Measurements from ENCODE around the gene PTTG1IP2. TPM values are rescaled to one million over a fixed set of nuclear protein-coding genes. Genes with fewer than 3 reads are reported as not detected.
A peak's percentile ranks its signal among the peaks of the same experiment; 100 is the strongest.

The PTTG1IP2 gene
- total RNA-seq, 1 experiment from 2014 or later = not detected

GRCh38 chr7:90551036-90551435, 81.6 kb downstream of the PTTG1IP2 start:
- DNase-seq (ENCODE audit: low spot score) = no peak
- H3K4me3 ChIP-seq (ENCODE audit: low read depth, low read length, poor library complexity, severe bottlenecking) = no peak overlapping the region
- peaks cover 4% of the 10 kb centered on the region for H3K9me3 ChIP-seq (ENCODE audit: low read depth, low read length, poor library complexity, severe bottlenecking)
- H3K27me3 ChIP-seq (replicated peaks; ENCODE audit: insufficient read depth, low read depth, low read length, poor library complexity) = no peaks in the 10 kb centered on the region
- CTCF ChIA-PET = no interaction called here
- intact Hi-C loops (cut with micrococcal nuclease; ENCODE audit: unreplicated experiment) = loop anchor here (5.0 kb wide), 1 partner anchor 76 kb away; no protein-coding TSS in a partner anchor
- BruUV-seq (replicated peaks) = no TSS peak
- H3K36me3 ChIP-seq (ENCODE audit: insufficient read depth, low read length, poor library complexity, severe bottlenecking) = no peaks in the 10 kb centered on the region
- POLR2A ChIA-PET (ENCODE audit: low non-redundant PET) = no interaction called here
- no peaks in the 10 kb centered on the region for H3K4me1 ChIP-seq (ENCODE audit: insufficient read depth, low read length, poor library complexity, severe bottlenecking)
- TF ChIP-seq EZH2 (IDR thresholded peaks at IDR 0.05; ENCODE audit: borderline replicate concordance, low read depth, low read length, poor library complexity, severe bottlenecking) (no peak), CTCF (conservative IDR thresholded peaks at IDR 0.05; ENCODE audit: low read depth, low read length) (no peak)
- H3K27ac ChIP-seq (ENCODE audit: low read depth, low read length, poor library complexity, severe bottlenecking) = no peak overlapping the region

- Histone ChIP-seq H3K9me3 (ENCODE audit: low read depth, low read length, poor library complexity, severe bottlenecking) (peaks cover 4% of the 10 kb centered on the region), H3K27me3 (replicated peaks; ENCODE audit: insufficient read depth, low read depth, low read length, poor library complexity) (no peaks in the 10 kb centered on the region), H3K36me3 (ENCODE audit: insufficient read depth, low read length, poor library complexity, severe bottlenecking) (no peaks in the 10 kb centered on the region), H3K4me1 (ENCODE audit: insufficient read depth, low read length, poor library complexity, severe bottlenecking) (no peaks in the 10 kb centered on the region), H3K4me3 (ENCODE audit: low read depth, low read length, poor library complexity, severe bottlenecking) (no peak overlapping the region), H3K27ac (ENCODE audit: low read depth, low read length, poor library complexity, severe bottlenecking) (no peak overlapping the region)
- ChIA-PET POLR2A (ENCODE audit: low non-redundant PET) (no interaction called here), CTCF (no interaction called here)
- peak; percentile 17 for DNase-seq (ENCODE audit: low spot score)
- intact Hi-C loops (cut with micrococcal nuclease; ENCODE audit: unreplicated experiment) = loop anchor here (5.0 kb wide), 1 partner anchor 75 kb away; no protein-coding TSS in a partner anchor
- no peak for TF ChIP-seq EZH2 (IDR thresholded peaks at IDR 0.05; ENCODE audit: borderline replicate concordance, low read depth, low read length, poor library complexity, severe bottlenecking)
- TF ChIP-seq CTCF (conservative IDR thresholded peaks at IDR 0.05; ENCODE audit: low read depth, low read length) = peak; percentile 41; the same call in 1 of the 2 replicates
- BruUV-seq (replicated peaks) = no TSS peak
Observed at GRCh38 chr7:90552521-90552920, 83.1 kb downstream of the PTTG1IP2 start.

- no peak overlapping the region for H3K4me3 ChIP-seq (ENCODE audit: low read depth, low read length, poor library complexity, severe bottlenecking)
- TF ChIP-seq CTCF (conservative IDR thresholded peaks at IDR 0.05; ENCODE audit: low read depth, low read length) (no peak), EZH2 (IDR thresholded peaks at IDR 0.05; ENCODE audit: borderline replicate concordance, low read depth, low read length, poor library complexity, severe bottlenecking) (no peak)
- no peak for DNase-seq (ENCODE audit: low spot score)
- CTCF ChIA-PET = no interaction called here
- no peaks in the 10 kb centered on the region for H3K9me3 ChIP-seq (ENCODE audit: low read depth, low read length, poor library complexity, severe bottlenecking)
- H3K4me1 ChIP-seq (ENCODE audit: insufficient read depth, low read length, poor library complexity, severe bottlenecking) = no peaks in the 10 kb centered on the region
- intact Hi-C loops (cut with micrococcal nuclease; ENCODE audit: unreplicated experiment) = no loop called here
- POLR2A ChIA-PET (ENCODE audit: low non-redundant PET) = no interaction called here
- no TSS peak for BruUV-seq (replicated peaks)
- H3K36me3 ChIP-seq (ENCODE audit: insufficient read depth, low read length, poor library complexity, severe bottlenecking) = no peaks in the 10 kb centered on the region
- no peaks in the 10 kb centered on the region for H3K27me3 ChIP-seq (replicated peaks; ENCODE audit: insufficient read depth, low read depth, low read length, poor library complexity)
- no peak overlapping the region for H3K27ac ChIP-seq (ENCODE audit: low read depth, low read length, poor library complexity, severe bottlenecking)
Observed at GRCh38 chr7:90560730-90561129, 91.3 kb downstream of the PTTG1IP2 start.

Other genes starting within 250 kb of the PTTG1IP2 start
- gene CFAP69, start 224.5 kb upstream of the PTTG1IP2 start, total RNA-seq (2021) = 2.4 and 4.3 TPM in 2 replicates
- gene FAM237B, start 148.3 kb upstream of the PTTG1IP2 start, total RNA-seq (2021) = not detected in 2 replicates
- gene GTPBP10, start 122.9 kb upstream of the PTTG1IP2 start, total RNA-seq (2021) = 32.9 and 34.7 TPM in 2 replicates
- 32.9 and 35.1 TPM in 2 replicates for gene CLDN12, start 66.2 kb upstream of the PTTG1IP2 start, total RNA-seq (2021)
- gene CDK14, start 126.7 kb downstream of the PTTG1IP2 start, total RNA-seq (2021) = 128 and 131 TPM in 2 replicates

Data from A673 (cell line).